GM12801 (cell line): Measurements from ENCODE around the gene CWC22.

ENCODE experiments used
- TF ChIP-seq, protein P1 (sequence below): IDR thresholded peaks from one replicate; pipeline ENCODE4 v1.5.1; 2011; ENCODE audit warnings: control low read depth; ENCODE audit not compliant: insufficient read length; ENCODE audit errors: extremely low read depth

CWC22 gene

DNA sequence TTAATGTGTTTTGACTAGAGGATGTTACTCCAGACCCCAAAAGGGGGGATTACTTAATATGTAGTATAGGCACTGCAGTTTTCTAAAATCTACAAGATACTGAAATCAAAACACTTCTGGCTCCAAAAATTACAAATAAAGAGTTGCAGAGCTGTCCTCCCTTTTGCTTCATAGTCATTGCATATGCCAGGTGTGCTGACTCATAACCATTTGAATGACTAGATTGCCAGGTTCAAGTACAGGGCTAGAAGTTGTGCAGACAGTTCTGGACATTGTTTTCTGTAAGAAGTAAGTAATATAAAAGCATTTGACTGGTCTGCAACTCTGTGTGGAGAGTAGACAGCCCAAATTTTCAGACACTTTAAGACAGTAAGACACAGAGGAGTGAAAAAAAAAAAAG, 6.7 kb downstream of the CWC22 start:
- TF ChIP-seq, protein P1, sequence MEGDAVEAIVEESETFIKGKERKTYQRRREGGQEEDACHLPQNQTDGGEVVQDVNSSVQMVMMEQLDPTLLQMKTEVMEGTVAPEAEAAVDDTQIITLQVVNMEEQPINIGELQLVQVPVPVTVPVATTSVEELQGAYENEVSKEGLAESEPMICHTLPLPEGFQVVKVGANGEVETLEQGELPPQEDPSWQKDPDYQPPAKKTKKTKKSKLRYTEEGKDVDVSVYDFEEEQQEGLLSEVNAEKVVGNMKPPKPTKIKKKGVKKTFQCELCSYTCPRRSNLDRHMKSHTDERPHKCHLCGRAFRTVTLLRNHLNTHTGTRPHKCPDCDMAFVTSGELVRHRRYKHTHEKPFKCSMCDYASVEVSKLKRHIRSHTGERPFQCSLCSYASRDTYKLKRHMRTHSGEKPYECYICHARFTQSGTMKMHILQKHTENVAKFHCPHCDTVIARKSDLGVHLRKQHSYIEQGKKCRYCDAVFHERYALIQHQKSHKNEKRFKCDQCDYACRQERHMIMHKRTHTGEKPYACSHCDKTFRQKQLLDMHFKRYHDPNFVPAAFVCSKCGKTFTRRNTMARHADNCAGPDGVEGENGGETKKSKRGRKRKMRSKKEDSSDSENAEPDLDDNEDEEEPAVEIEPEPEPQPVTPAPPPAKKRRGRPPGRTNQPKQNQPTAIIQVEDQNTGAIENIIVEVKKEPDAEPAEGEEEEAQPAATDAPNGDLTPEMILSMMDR: no peak

DNA sequence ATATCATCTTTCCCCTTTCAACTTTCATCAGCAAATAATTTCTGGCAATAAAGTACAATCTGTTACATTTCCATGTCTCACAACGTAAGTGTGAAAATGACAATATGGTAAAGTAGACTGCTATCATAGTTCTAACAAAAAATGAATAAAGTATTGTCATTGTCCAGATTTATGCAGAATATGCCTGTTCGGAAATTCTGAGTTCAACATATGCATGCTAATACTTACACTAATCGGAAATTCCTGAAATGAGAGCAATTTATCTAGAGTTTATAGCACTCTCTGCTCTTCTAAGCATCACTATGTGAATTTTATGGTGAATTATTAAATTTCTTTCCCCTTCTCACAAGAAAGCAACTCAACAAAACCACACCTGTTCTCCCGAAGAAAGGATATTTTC, 8.1 kb downstream of the CWC22 start:
- TF ChIP-seq, protein P1: no peak

DNA sequence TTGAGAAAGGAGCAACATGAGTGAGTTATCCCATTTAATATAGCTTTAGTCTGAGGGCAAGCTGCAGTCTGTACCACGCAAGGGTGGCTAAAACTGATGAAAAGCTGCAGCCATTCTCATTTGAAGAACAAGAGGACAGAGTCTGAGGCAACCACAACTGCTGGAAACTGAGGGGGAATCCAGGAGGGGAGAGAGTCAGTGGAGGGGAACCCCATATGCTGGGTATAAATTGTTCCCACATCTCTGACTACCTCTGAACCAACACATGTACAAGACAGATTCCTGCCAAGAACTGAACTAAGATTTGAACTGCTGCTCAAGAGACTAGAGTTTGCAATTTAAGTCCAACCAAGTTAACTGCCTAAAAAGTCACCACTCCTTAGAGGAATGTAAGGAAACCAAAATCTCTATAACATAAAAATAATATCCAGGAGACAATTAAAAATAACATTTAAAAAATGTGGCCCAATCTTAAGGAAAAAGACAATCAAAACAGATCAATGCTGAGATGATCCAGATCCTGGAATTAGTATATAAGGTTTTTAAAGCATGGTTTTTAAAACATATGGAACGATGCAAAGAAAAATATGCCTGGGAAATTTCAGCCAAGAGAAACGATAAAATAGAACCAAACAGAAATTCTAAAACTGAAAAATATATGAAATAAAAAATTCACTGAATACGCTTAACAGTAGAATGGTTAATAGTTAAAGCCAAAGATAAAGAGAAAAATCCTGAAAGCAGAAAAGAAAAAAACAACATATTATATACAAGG, 11.2 kb downstream of the CWC22 start:
- TF ChIP-seq, protein P1: no peak

DNA sequence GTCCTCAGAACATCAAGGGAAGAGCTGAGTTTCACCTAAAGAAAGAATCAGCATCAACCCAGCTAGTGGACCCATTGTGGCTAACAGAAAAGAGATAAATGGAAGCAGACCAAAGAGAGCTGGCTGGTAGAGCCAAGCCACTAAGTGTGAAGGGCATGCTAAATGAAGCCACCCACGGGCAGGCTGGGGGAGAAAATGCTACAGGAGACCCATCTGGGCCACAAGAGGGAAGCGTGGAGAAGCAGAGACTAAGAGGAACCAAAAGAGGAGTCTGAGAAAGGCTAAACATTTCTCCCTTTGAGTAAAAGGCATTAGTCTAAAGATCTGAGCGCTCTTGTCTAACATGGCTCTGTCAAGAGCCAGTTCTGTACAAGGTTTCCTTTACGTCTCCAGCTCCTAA, 15.8 kb downstream of the CWC22 start:
- TF ChIP-seq, protein P1: no peak

DNA sequence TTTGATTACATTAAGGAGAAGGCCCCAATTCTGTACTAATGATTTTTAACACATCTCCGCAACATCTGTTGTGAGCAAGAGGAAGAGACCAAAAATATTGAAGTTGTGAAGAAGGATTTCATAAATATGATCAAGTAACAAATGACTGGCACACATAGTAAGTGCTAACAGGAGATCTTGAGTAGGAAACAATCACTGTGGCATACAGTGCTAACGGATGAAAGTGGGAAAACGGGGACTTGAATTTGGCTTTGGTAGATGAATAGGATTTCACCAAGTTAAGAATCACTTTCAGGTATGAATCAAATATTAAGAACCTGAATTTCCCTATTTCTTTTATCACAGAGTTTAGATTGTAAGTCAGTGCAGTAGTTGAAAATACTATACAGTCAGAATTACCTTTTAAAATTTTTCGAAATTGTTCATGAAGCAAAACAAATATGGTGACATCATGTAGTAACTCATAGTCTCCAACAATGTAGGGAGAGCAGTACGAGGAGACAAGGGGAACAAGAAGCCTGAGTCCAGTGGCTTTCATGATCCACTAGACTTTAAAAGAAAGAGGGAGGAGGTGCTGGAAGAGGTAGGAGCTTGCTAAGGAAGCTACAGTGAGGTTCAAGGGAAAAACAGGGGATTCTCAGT, 16.3 kb downstream of the CWC22 start:
- TF ChIP-seq, protein P1: no peak

DNA sequence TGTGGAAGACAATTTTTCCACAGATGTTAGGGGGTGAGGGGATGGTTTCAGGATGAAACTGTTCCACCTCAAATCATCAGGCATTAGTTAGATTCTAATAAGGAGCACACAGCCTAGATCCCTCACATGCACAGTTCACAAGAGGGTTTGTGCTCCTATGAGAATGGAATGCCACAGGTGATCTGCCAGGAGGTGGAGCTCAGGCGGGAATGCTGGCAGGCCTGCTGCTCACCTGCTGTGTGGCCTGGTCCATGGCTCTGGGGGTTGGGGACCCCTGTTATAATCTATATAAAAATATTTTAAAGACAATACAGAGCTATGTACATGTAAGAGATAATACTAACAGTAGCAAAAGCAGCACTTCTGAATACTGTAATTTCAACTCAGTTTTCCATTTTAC, 19.2 kb downstream of the CWC22 start:
- TF ChIP-seq, protein P1: no peak

DNA sequence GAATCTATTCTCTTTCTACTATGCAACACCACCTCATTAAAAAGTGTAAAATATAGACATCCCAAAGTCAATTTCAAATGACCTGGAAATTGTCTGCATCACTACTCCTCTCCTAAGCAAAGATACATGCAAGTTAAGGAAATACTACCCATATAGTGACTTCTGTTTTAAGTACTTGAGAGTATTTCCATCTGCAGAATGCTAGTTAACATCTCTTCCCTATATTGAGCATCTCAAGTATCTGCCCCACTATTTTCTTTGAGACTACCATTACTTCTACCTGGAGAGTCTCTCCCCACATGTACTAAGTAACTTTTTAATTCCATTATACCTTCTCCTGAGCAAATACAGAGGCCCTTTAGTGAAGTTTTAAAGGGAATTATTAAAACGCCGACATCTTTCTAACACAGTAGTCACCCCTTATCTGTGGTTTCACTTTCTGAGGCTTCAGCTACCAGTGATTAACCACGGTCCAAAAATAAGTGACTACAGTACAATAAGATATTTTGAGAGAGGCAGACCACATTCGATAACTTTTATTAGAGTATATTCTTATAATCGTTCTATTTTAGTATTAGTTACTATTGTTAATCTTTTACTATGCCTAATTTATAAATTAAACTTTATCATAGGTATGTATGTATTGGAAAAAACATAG, 21.8 kb downstream of the CWC22 start:
- TF ChIP-seq, protein P1: no peak
